CD4-positive, alpha-beta T cell (primary cell): ENCODE data around the gene TNIK. TPM values are rescaled to one million over a fixed set of nuclear protein-coding genes. Genes with fewer than 3 reads are reported as not detected.

Experiments
- ATAC-seq: fragments of 200-7000 bp; cut with Tn5 transposase; one replicate; pipeline ENCODE4 v1.10.0; 2022; ENCODE audit warnings: mild to moderate bottlenecking; ENCODE audit not compliant: poor library complexity
- CTCF ChIA-PET: fragments of 350-600 bp; sonication (Branson Sonifier 250); formaldehyde crosslinking; loops from one replicate; lab custom pipeline; 2021; ENCODE audit warnings: antibody characterized with exemption, inconsistent platforms; lab: Charles Lee
- POLR2A ChIA-PET: fragments of 350-600 bp; sonication (Branson Sonifier 250); formaldehyde crosslinking; loops from one replicate; lab custom pipeline; 2021; ENCODE audit warnings: antibody characterized with exemption, inconsistent platforms; lab: Charles Lee
- DNase-seq, 14 experiments: peaks; one replicate each; pipeline ENCODE4 v3.0.0-alpha.2; 2013 to 2020; ENCODE audit warnings: mixed read lengths in 2 of 14
- H3K27ac ChIP-seq, 2 donors: one replicate each; pipeline versions ENCODE4 v1.5.1 to v1.7.0; 2013; ENCODE audit warnings: low read length in 2 of 2, low read depth in 1 of 2, mild to moderate bottlenecking in 1 of 2
- H3K27me3 ChIP-seq, 2 experiments: 1 replicate in 1 of 2; 2 replicates in 1 of 2; pipeline versions ENCODE4 v1.6.1 to v1.7.0; 2013; ENCODE audit warnings: low read length in 2 of 2, control low read depth in 1 of 2, mild to moderate bottlenecking in 1 of 2, moderate library complexity in 1 of 2; ENCODE audit not compliant: insufficient read depth in 2 of 2, control insufficient read depth in 1 of 2
- H3K36me3 ChIP-seq: one replicate; pipeline ENCODE4 v1.6.1; 2013; ENCODE audit warnings: low read length, control low read depth; ENCODE audit not compliant: insufficient read depth
- H3K4me1 ChIP-seq: one replicate; pipeline ENCODE4 v1.6.1; 2013; ENCODE audit warnings: low read length, control low read depth; ENCODE audit not compliant: insufficient read depth
- H3K4me3 ChIP-seq: one replicate; pipeline ENCODE4 v1.5.1; 2013; ENCODE audit warnings: mild to moderate bottlenecking, low read length, moderate library complexity
- H3K9me3 ChIP-seq, 2 experiments: 1 replicate in 1 of 2; 2 replicates in 1 of 2; pipeline versions ENCODE4 v1.6.1 to v1.7.0; 2013; ENCODE audit warnings: low read length in 2 of 2, mild to moderate bottlenecking in 2 of 2, control low read depth in 1 of 2, moderate library complexity in 1 of 2; ENCODE audit not compliant: control insufficient read depth in 1 of 2, insufficient read depth in 1 of 2
- H3K27ac Mint-ChIP-seq: one replicate; pipeline ENCODE4 v1.8.0; 2020; ENCODE audit warnings: mixed read lengths
- H3K27me3 Mint-ChIP-seq: one replicate; pipeline ENCODE4 v1.8.0; 2021; ENCODE audit warnings: mixed read lengths
- H3K36me3 Mint-ChIP-seq: one replicate; pipeline ENCODE4 v1.8.0; 2021; ENCODE audit warnings: low read depth, mixed read lengths
- H3K4me1 Mint-ChIP-seq: one replicate; pipeline ENCODE4 v1.8.0; 2021; ENCODE audit warnings: low read depth, mixed read lengths
- H3K4me3 Mint-ChIP-seq: one replicate; pipeline ENCODE4 v1.8.0; 2020; ENCODE audit warnings: mild to moderate bottlenecking, mixed read lengths
- H3K9me3 Mint-ChIP-seq: one replicate; pipeline ENCODE4 v1.8.0; 2020; ENCODE audit warnings: mixed read lengths
- CTCF ChIP-seq: fragments of 200-600 bp; IDR thresholded peaks from one replicate; pipeline ENCODE4 v1.8.0; 2022; ENCODE audit warnings: antibody characterized with exemption, mild to moderate bottlenecking
- intact Hi-C, 2 experiments: fragments of 100-400 bp; cut with DNase I in 1 of 2; cut with micrococcal nuclease in 1 of 2; formaldehyde crosslinking; loops; one replicate each; pipeline versions ENCODE4 v1.15.1 to v1.9.0; 2023 to 2025; cut with DNase I, micrococcal nuclease
- total RNA-seq, 174 experiments: library from RNA in 2 of 174; stranded (reverse) in 2 of 174; gene quantifications; one replicate each; pipeline ENCODE4 v1.2.3 and lab custom pipeline; 2021 to 2026

The TNIK gene
- total RNA-seq, 2 experiments from 2014 or later, result 71.0 to 78.3 TPM

DNA sequence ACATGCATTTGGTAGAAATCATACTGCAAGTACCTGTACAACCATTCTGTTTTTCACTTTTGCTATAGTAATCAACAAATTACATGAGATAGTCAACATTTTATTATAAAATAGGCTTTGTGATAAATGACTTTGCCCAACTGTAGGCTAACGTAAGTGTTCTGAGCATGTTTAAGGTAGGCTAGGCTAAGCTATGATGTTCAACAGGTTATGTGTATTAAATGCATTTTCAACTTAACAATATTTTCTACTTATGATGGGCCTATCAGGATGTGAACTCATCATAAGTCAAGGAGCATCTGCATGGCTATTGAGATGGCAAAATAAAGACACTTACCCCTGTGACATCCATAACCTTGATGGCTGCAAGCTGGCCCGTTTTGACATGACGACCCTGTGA is 232.4 kb downstream of the TNIK start:
- intact Hi-C loops, result no loop called here
- TF ChIP-seq CTCF, result no peak
- H3K27ac Mint-ChIP-seq, result peak overlapping the region; percentile 56
- DNase-seq (no peak), ATAC-seq (no peak)
- H3K36me3 ChIP-seq, result peaks cover 19% of the 10 kb centered on the region
- H3K27ac ChIP-seq, result no peak overlapping the region
- POLR2A ChIA-PET, result no interaction called here
- H3K4me1 Mint-ChIP-seq, result peaks cover 62% of the 10 kb centered on the region
- no peak overlapping the region for H3K4me3 Mint-ChIP-seq
- H3K4me3 ChIP-seq, result no peak overlapping the region
- peaks cover 57% of the 10 kb centered on the region for H3K36me3 Mint-ChIP-seq
- H3K27me3 ChIP-seq, result no peaks in the 10 kb centered on the region
- H3K4me1 ChIP-seq, result peaks cover 6% of the 10 kb centered on the region
- no peaks in the 10 kb centered on the region for H3K9me3 Mint-ChIP-seq
- H3K27me3 Mint-ChIP-seq, result no peaks in the 10 kb centered on the region
- H3K9me3 ChIP-seq, result peaks cover 0 to 4% of the 10 kb centered on the region in 2 experiments
- CTCF ChIA-PET, result no interaction called here

GRCh38 chr3:171227359-171227758 is 232.8 kb downstream of the TNIK start:
- Mint-ChIP-seq H3K4me3 (no peak overlapping the region), H3K4me1 (peaks cover 58% of the 10 kb centered on the region), H3K36me3 (peaks cover 57% of the 10 kb centered on the region), H3K27ac (no peak overlapping the region), H3K9me3 (no peaks in the 10 kb centered on the region), H3K27me3 (no peaks in the 10 kb centered on the region)
- Histone ChIP-seq H3K4me1 (peaks cover 6% of the 10 kb centered on the region), H3K27me3 (no peaks in the 10 kb centered on the region), H3K9me3 (peaks cover 0 to 4% of the 10 kb centered on the region in 2 experiments), H3K27ac (no peak overlapping the region), H3K4me3 (no peak overlapping the region), H3K36me3 (peaks cover 19% of the 10 kb centered on the region)
- TF ChIP-seq CTCF, result no peak
- DNase-seq, result no peak
- ChIA-PET POLR2A (no interaction called here), CTCF (no interaction called here)
- intact Hi-C loops, result no loop called here
- no peak for ATAC-seq

DNA sequence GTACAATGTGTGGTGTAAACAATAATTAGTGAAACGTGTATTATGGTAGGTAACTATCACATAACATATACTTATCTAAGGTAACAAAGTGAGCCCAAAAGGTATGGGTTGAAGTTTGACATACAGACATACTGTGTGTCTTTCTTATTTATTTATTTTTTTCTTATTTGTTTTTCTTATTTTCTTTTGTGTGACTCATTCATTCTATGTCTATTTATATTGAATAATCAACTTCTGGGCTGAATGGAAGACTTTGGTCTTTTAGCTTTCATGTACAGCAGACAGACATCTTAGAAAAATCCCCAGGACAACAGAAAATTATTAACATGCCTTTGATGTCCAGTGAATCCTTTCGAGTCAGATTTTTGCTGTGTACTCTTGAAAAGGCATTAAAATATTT is 233.4 kb downstream of the TNIK start:
- ChIA-PET POLR2A (no interaction called here), CTCF (no interaction called here)
- no peaks in the 10 kb centered on the region for H3K27me3 Mint-ChIP-seq
- no peak overlapping the region for H3K27ac Mint-ChIP-seq
- intact Hi-C loops, result no loop called here
- H3K27me3 ChIP-seq, result no peaks in the 10 kb centered on the region
- H3K9me3 ChIP-seq, result peaks cover 0 to 4% of the 10 kb centered on the region in 2 experiments
- no peak overlapping the region for H3K4me3 ChIP-seq
- peaks cover 57% of the 10 kb centered on the region for H3K36me3 Mint-ChIP-seq
- DNase-seq (no peak), ATAC-seq (no peak)
- peaks cover 60% of the 10 kb centered on the region for H3K4me1 Mint-ChIP-seq
- H3K4me3 Mint-ChIP-seq, result no peak overlapping the region
- H3K4me1 ChIP-seq, result peaks cover 6% of the 10 kb centered on the region
- no peaks in the 10 kb centered on the region for H3K9me3 Mint-ChIP-seq
- peaks cover 19% of the 10 kb centered on the region for H3K36me3 ChIP-seq
- no peak overlapping the region for H3K27ac ChIP-seq
- no peak for TF ChIP-seq CTCF
